Activated T-helper 9 cell treated with anti-CD3 and anti-CD28 coated beads, Interleukin-2, amount 50 U/mL, for 16 hours (primary cell): ENCODE measurements around the gene DOK6.

Experiments
- DNase-seq: peaks from one replicate; pipeline ENCODE4 v3.0.0-alpha.2; 2020; ENCODE audit warnings: low read depth

DOK6 gene

DNA sequence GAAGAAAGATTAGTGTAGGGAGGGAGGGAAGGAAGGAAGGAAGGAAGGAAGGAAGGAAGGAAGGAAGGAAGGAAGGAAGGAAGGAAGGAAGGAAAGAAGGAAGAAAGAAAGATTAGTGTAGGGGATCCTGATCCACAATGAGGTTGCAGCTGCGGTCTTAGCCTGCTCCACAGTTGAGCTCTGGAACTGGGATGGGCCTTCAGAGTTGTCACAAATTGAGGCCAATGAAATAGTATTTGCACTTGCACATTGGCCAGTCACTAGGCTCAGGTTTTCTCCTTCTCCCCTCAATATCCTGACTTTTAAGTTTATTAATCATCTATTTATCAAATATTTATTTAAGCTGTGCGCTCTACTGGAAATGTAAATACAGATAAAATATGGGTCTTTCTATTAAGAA is 34.3 kb downstream of the DOK6 start:
- no peak for DNase-seq

- DNase-seq = no peak
These were observed 43.5 kb downstream of the DOK6 start for GRCh38 chr18:69444221-69444620.

GRCh38 chr18:69447886-69448285 is 47.2 kb downstream of the DOK6 start:
- DNase-seq = no peak

DNA sequence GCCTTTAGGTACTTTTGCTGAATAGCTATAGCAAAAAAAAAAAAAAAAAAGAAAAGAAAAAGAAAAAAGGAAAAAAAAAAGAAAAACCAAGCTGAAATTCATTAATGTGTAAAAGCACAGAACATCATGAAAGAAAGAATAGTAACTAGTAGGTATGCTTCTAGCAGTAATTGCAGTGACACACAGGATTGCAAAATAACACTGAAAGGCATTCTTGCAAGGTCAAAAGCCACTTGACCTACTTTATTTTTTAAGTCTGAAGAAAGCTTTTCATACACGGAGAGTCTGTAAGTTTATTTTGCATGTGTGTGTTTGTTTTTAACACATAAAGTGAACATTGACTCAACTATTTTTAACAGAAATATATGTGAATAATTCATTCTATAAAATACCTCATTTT is 54.4 kb downstream of the DOK6 start:
- no peak for DNase-seq

- peak; percentile 27 for DNase-seq
These were observed 68.8 kb downstream of the DOK6 start for GRCh38 chr18:69469444-69469919.

DNA sequence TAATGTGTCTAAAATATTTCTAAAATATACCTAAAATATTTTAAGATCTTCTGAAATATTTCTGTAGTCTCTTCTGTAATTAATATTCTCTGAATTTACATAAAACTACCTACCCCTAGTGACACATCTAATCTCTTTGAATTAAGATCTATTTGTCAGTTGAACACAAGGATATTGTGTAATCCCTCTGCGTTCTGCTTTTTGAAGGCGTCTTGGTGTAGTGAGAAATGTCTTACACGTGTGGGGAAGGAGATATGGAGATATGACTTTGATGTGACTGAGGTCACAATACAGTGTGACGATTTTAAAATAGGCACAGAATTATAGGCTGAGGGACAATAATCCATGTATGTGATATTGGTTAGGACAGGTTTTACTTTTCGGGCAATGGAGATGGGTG is 79.8 kb downstream of the DOK6 start:
- no peak for DNase-seq

DNA sequence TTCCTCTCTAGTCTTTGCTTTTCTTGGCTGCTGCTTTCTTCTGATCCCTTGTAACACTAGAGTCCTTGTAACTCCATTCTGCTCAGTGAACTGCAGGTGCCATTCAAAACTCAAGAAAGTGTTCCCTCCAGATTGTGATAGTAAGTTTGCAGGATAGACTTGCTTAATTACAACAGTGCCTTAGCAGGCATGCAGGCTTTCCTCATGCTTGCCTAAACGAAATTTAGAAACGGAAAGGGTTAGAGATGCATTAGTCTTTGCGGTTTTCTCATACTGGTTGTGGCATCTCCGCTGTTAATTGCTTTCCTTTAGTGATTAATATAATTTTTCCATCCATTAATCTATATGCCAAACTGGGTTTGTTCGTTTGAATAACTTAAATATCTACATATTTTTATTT is 82.9 kb downstream of the DOK6 start:
- DNase-seq = no peak

DNA sequence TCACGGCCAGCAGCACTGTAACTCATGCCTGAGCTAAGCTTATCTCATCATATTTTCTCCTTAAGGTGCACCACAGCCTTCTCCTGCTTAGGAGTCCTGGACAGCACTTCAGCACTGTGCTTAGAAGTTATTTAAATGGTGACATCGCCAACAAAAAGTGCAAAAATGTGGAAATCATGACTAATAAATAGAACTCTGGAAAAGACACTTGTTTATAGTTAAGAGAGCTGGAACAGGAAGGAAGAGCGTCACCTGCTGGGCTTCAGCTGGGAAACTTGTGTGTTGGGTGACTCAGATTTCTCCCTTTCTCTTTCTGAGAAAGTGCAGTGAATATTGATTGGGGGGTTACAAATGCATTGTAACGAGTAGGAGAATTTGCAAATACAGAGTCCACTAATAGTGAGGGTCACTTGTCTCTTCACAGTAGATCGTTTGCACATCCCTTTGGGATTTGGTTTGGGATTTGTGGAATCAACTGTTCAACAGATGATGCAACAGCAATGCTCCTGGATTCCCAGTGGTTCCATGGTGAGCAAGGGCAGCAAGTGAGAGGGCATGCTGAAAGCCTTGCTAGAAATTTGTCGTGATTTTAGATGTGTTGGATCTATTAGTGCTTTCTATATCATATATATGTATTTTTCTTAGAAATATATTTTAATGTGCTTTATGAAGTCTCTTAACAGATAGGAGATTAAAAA is 84.2 kb downstream of the DOK6 start:
- no peak for DNase-seq

GRCh38 chr18:69487488-69488394 is 87.1 kb downstream of the DOK6 start:
- DNase-seq = no peak

GRCh38 chr18:69490072-69490471 is 89.4 kb downstream of the DOK6 start:
- no peak for DNase-seq

GRCh38 chr18:69490813-69491212 is 90.1 kb downstream of the DOK6 start:
- no peak for DNase-seq

- DNase-seq = no peak
These were observed 90.9 kb downstream of the DOK6 start for GRCh38 chr18:69491576-69491975.

- DNase-seq = no peak
These were observed 92.2 kb downstream of the DOK6 start for GRCh38 chr18:69492861-69493260.

- DNase-seq = no peak
These were observed 94.2 kb downstream of the DOK6 start for GRCh38 chr18:69494841-69495240.

GRCh38 chr18:69495338-69495737 is 94.7 kb downstream of the DOK6 start:
- DNase-seq = no peak

GRCh38 chr18:69495841-69496533 is 95.3 kb downstream of the DOK6 start:
- DNase-seq = no peak

GRCh38 chr18:69518989-69519388 is 118.3 kb downstream of the DOK6 start:
- DNase-seq = no peak

- DNase-seq = no peak
These were observed 122.9 kb downstream of the DOK6 start for GRCh38 chr18:69523582-69523981.

DNA sequence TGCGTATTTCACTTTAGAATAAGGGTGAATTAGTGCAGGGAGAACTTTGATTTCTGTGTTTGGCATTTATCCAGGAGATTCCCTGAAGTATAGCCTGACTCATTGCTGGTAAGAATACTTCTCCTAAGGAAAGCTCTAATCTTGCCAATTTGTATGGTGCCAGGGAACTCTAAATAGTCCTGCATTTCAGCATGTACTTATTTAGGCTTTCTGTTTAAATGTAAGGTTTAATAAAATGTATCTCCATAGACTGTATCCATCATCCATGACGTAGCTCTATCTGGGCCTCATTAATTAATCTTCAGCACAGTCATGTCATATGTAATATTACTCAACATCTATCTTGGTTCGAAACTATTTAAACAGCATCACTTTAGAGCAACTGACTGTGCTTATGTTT is 127.7 kb downstream of the DOK6 start:
- no peak for DNase-seq

DNA sequence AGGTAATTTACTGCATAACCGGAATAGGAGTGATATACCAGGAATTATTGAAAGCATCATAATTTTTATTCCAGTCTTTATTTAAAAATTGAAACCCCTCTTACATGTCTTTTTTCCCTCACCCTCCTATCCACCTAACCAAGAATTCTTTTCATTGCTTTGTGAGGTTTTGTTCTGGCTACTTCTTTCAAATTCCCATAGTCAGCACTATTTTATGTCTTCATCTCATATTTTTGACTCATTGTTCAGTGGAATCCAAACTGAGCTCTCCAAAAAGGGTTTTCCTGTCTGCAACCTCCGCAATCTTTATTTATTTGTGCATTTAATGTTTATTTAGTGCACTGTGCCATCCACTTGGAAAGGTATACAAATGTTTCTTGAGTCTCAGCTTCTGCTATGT is 128.5 kb downstream of the DOK6 start:
- DNase-seq = no peak

DNA sequence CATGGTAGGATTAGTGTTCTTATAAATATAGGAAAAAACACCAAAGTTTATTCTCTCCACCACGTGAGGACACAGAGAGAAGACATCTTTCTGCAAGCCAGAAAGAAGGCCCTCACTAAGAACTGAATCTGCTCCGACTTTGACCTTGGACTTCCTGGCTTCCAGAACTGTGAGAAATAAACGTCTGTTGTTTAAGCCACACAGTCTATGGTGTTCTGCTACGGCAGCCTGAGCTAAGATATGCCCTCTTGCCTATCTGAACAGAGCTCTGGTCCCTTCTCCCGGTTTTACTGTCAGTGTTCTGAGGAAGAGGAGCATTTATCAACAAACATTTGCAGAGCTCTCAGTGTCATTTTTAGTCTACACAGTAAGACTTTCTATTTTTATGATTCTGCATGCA is 131.3 kb downstream of the DOK6 start:
- DNase-seq = no peak

DNA sequence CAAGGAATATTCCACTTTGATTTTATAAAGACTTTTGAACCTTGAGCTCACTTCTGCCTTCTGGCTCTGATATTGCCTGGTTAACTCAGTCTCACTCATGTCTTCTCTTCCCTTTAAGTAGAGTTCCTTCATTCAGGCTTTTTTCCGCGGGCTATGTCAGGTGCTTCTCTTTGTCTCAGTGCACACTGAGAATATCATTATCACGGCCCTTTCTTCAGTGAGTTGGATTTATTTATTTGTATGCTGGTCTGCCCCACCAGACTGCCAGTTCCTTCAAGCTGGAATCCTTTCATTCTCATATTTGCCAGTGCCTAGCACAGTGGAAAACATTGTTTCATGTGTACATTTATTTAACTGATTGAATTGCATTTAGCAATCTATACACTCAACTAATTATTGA is 136.5 kb downstream of the DOK6 start:
- DNase-seq = no peak

GRCh38 chr18:69538849-69539248 is 138.2 kb downstream of the DOK6 start:
- DNase-seq = no peak
